Activated naive CD8-positive, alpha-beta T cell (primary cell): Measurements from ENCODE around the gene MEIOB.
A peak's percentile ranks its signal among the peaks of the same experiment; 100 is the strongest.

Experiments
- H3K27ac Mint-ChIP-seq: one replicate; pipeline ENCODE4 v1.8.0; 2021; ENCODE audit warnings: mixed read lengths
- H3K27me3 Mint-ChIP-seq: one replicate; pipeline ENCODE4 v1.8.0; 2021; ENCODE audit warnings: mixed read lengths
- H3K36me3 Mint-ChIP-seq: one replicate; pipeline ENCODE4 v1.8.0; 2021; ENCODE audit warnings: mixed read lengths
- H3K4me1 Mint-ChIP-seq: one replicate; pipeline ENCODE4 v1.8.0; 2021; ENCODE audit warnings: low read depth, mixed read lengths
- H3K4me3 Mint-ChIP-seq: one replicate; pipeline ENCODE4 v1.8.0; 2021; ENCODE audit warnings: mild to moderate bottlenecking, mixed read lengths
- H3K9me3 Mint-ChIP-seq: one replicate; pipeline ENCODE4 v1.8.0; 2021; ENCODE audit warnings: low read depth, mixed read lengths

MEIOB gene

DNA sequence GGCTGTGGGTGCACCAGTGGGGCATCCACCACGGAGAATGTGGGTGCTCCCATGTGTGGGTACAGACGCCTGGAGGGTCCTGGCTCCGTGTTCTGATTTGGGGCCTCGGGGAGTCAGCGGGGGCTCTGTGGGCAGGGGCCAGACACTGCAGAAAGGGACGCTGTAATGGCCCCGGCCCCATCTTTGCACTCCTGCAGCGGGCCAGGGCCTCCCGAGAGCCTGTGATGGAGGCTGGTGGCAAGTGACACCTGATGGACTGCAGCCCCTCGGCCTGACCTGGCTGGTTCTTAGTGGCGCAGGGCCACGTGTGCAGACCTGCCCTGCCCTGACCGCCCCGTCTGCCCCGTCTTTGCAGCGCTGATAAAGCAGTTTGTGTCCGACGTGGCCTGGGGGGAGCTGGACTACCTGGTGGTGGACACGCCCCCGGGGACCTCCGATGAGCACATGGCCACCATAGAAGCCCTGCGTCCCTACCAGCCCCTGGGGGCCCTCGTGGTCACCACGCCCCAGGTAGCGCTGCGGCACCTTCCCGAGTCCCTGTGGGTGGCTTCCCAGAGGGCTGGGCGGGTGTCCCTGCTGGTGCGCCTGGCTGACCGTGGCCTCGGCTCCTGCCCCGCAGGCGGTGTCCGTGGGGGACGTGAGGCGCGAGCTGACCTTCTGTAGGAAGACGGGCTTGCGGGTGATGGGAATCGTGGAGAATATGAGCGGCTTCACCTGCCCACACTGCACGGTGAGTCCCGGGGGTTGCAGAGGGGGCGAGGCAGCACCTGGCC is 84.5 kb downstream of the MEIOB start:
- no peaks in the 10 kb centered on the region for H3K9me3 Mint-ChIP-seq
- peaks cover 14% of the 10 kb centered on the region for H3K4me1 Mint-ChIP-seq
- H3K27ac Mint-ChIP-seq: no peak overlapping the region
- H3K36me3 Mint-ChIP-seq: no peaks in the 10 kb centered on the region
- no peak overlapping the region for H3K4me3 Mint-ChIP-seq
- H3K27me3 Mint-ChIP-seq: no peaks in the 10 kb centered on the region

DNA sequence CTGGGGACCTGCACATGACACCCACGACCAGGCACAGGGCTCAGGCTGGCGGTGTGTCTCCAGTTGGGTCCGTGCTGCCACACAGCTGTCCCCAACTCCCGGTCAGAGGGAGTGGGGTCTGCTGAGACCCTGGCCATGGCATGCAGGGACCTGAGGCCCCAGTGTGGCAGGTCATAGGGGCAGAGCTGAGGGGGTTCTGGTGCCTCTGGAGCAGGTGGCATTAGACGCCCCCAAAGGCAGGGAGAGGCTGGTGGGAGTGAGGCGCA is 85.0 kb downstream of the MEIOB start:
- Mint-ChIP-seq H3K4me3 (no peak overlapping the region), H3K27ac (no peak overlapping the region)

GRCh38 chr16:1786242-1787055 is 85.5 kb downstream of the MEIOB start:
- H3K27ac Mint-ChIP-seq: no peak overlapping the region

More for the DNA sequence above, 85.0 kb downstream of the MEIOB start:
- Mint-ChIP-seq H3K9me3 (no peaks in the 10 kb centered on the region), H3K27me3 (no peaks in the 10 kb centered on the region), H3K36me3 (no peaks in the 10 kb centered on the region), H3K4me1 (peaks cover 14% of the 10 kb centered on the region)

GRCh38 chr16:1785846-1786170 is 86.2 kb downstream of the MEIOB start:
- peaks cover 22% of the 10 kb centered on the region for H3K4me1 Mint-ChIP-seq
- no peaks in the 10 kb centered on the region for H3K9me3 Mint-ChIP-seq
- H3K27ac Mint-ChIP-seq: no peak overlapping the region
- no peaks in the 10 kb centered on the region for H3K36me3 Mint-ChIP-seq
- H3K27me3 Mint-ChIP-seq: no peaks in the 10 kb centered on the region
- no peak overlapping the region for H3K4me3 Mint-ChIP-seq

More at GRCh38 chr16:1786242-1787055, 85.5 kb downstream of the MEIOB start:
- H3K36me3 Mint-ChIP-seq: no peaks in the 10 kb centered on the region
- peaks cover 18% of the 10 kb centered on the region for H3K4me1 Mint-ChIP-seq
- H3K4me3 Mint-ChIP-seq: no peak overlapping the region
- H3K9me3 Mint-ChIP-seq: no peaks in the 10 kb centered on the region
- no peaks in the 10 kb centered on the region for H3K27me3 Mint-ChIP-seq

DNA sequence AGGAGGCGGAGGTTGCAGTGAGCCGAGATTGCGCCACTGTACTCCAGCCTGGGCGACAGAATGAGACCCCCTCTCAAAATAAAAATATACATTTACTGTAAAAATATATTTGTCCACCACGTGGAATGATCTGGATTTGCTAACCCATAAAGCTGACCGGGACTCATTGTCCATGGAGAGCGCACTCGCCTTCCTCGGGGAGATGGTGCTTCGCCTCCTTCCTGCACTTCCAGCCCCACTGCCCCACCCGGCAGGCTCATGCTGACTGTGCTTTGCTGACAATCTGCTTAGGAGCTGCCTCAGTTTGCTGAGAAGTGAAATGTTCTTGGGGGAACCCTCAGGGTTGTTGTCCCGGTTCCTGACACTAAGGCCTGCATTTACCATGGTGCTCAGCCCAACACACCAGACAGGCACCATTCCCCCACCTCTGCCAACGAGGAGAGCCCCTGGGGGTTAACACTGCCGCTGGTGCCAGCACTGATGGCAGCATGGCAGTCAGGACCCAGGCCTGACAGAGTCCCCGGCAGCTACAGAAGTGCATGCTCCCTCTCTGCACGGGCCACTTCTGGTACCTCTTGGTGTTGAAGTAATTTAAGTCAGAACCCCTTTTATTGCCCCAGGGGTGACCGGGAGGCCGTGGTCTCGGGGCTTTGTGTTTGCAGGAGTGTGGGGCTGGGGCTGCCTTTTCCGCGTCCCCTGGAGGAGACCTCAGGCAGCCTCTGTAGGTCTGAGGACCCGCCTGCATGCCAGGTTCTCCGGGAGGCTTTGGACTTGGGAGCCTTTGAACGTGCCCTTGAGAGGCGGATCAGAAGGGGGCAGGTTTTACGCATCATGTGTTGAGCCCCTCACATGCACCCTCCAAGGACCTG is 86.8 kb downstream of the MEIOB start:
- H3K27me3 Mint-ChIP-seq: no peaks in the 10 kb centered on the region
- peak overlapping the region; percentile 65 for H3K4me3 Mint-ChIP-seq
- no peak overlapping the region for H3K27ac Mint-ChIP-seq
- peaks cover 22% of the 10 kb centered on the region for H3K4me1 Mint-ChIP-seq
- no peaks in the 10 kb centered on the region for H3K9me3 Mint-ChIP-seq
- H3K36me3 Mint-ChIP-seq: no peaks in the 10 kb centered on the region
